Fibroblast of pulmonary artery (primary cell): Measurements from ENCODE around the gene ZCCHC24.
A peak's percentile ranks its signal among the peaks of the same experiment; 100 is the strongest.

Experiments
- DNase-seq: peaks from one replicate; pipeline ENCODE4 v3.0.0-alpha.2; 2010; ENCODE audit warnings: low read depth
- H3K4me3 ChIP-seq: replicated peaks from 2 replicates; pipeline ENCODE4 v1.5.1; 2011; ENCODE audit warnings: low read depth, mild to moderate bottlenecking, control low read depth, low read length, moderate library complexity
- TF ChIP-seq, protein P1 (sequence below): IDR thresholded peaks from 2 replicates; pipeline ENCODE4 v1.5.1; 2011; ENCODE audit warnings: mild to moderate bottlenecking, control low read depth, low read length, inconsistent platforms; ENCODE audit errors: missing control alignments

ZCCHC24 gene

DNA sequence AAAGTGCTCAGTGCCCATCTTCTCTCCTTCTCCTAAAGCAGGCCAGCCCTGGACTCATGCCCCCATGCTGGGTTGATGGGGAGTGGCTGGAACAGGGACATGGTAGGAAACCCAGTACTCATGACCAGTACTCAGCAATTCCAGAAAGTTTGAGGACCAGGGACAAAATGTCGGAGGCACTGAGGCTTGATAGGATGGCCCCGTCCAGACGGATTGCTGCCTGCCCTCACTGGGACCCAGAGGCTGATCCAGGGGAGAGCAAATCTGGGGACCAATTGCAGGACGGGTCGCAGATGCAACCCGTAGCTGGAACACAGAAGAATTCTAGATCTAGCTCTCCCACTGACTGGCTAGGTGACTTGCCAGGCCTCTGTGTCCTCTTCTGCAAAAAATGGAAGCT, 5.1 kb downstream of the ZCCHC24 start:
- TF ChIP-seq, protein P1, sequence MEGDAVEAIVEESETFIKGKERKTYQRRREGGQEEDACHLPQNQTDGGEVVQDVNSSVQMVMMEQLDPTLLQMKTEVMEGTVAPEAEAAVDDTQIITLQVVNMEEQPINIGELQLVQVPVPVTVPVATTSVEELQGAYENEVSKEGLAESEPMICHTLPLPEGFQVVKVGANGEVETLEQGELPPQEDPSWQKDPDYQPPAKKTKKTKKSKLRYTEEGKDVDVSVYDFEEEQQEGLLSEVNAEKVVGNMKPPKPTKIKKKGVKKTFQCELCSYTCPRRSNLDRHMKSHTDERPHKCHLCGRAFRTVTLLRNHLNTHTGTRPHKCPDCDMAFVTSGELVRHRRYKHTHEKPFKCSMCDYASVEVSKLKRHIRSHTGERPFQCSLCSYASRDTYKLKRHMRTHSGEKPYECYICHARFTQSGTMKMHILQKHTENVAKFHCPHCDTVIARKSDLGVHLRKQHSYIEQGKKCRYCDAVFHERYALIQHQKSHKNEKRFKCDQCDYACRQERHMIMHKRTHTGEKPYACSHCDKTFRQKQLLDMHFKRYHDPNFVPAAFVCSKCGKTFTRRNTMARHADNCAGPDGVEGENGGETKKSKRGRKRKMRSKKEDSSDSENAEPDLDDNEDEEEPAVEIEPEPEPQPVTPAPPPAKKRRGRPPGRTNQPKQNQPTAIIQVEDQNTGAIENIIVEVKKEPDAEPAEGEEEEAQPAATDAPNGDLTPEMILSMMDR, result no peak
- no peak overlapping the region for H3K4me3 ChIP-seq
- DNase-seq, result no peak

- no peak for DNase-seq
- H3K4me3 ChIP-seq, result no peak overlapping the region
- TF ChIP-seq, protein P1, result no peak
Observed at GRCh38 chr10:79438699-79439085, 6.7 kb downstream of the ZCCHC24 start.

GRCh38 chr10:79438021-79438698, 7.3 kb downstream of the ZCCHC24 start:
- no peak for DNase-seq
- TF ChIP-seq, protein P1, result peak; percentile 38
- H3K4me3 ChIP-seq, result no peak overlapping the region

- no peak for DNase-seq
- no peak overlapping the region for H3K4me3 ChIP-seq
- TF ChIP-seq, protein P1, result no peak
Observed at GRCh38 chr10:79437111-79437814, 8.2 kb downstream of the ZCCHC24 start.

DNA sequence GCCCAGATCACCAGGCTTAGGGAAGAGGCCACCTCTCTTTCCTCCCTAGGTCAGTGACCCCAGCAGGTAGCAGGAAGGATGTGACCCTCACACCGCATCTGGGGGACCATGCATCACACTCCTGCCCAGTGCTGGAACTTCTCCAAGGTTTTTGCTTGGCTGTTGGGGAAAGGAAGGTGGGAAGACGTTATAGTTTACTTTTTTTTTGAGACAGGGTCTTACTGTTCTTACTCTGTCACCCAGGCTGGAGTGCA, 8.6 kb downstream of the ZCCHC24 start:
- DNase-seq, result no peak
- TF ChIP-seq, protein P1, result no peak
- no peak overlapping the region for H3K4me3 ChIP-seq

- no peak overlapping the region for H3K4me3 ChIP-seq
- no peak for DNase-seq
- TF ChIP-seq, protein P1, result no peak
Observed at GRCh38 chr10:79436066-79436849, 9.2 kb downstream of the ZCCHC24 start.
